ENCODE measurements around the gene WDR1.

Gene WDR1

GRCh38 chr4:10090467-10091250, 25.9 kb downstream of the WDR1 start:
- H3K27me3 Mint-ChIP-seq, result no peaks in the 10 kb centered on the region
- H3K4me1 Mint-ChIP-seq, result peaks cover 31% of the 10 kb centered on the region
- H3K4me3 Mint-ChIP-seq, result no peak overlapping the region
- ATAC-seq, result no peak
- peaks cover 61% of the 10 kb centered on the region for H3K36me3 Mint-ChIP-seq
- H3K9me3 Mint-ChIP-seq, result no peaks in the 10 kb centered on the region
- no peak overlapping the region for H3K27ac Mint-ChIP-seq

GRCh38 chr4:10089346-10089745, 27.3 kb downstream of the WDR1 start:
- Mint-ChIP-seq H3K27ac (no peak overlapping the region), H3K9me3 (no peaks in the 10 kb centered on the region), H3K4me3 (no peak overlapping the region), H3K27me3 (no peaks in the 10 kb centered on the region), H3K36me3 (peaks cover 74% of the 10 kb centered on the region), H3K4me1 (peaks cover 18% of the 10 kb centered on the region)
- ATAC-seq, result no peak

- no peak for ATAC-seq
- Mint-ChIP-seq H3K27me3 (no peaks in the 10 kb centered on the region), H3K27ac (no peak overlapping the region), H3K9me3 (no peaks in the 10 kb centered on the region), H3K36me3 (peaks cover 76% of the 10 kb centered on the region), H3K4me3 (no peak overlapping the region), H3K4me1 (peaks cover 8% of the 10 kb centered on the region)
These were observed 28.2 kb downstream of the WDR1 start for GRCh38 chr4:10088135-10089010.

GRCh38 chr4:10087152-10087791, 29.3 kb downstream of the WDR1 start:
- Mint-ChIP-seq H3K4me1 (no peaks in the 10 kb centered on the region), H3K4me3 (no peak overlapping the region), H3K27me3 (no peaks in the 10 kb centered on the region), H3K36me3 (peaks cover 77% of the 10 kb centered on the region), H3K27ac (no peak overlapping the region), H3K9me3 (no peaks in the 10 kb centered on the region)
- ATAC-seq, result no peak

GRCh38 chr4:10086506-10087120, 30.0 kb downstream of the WDR1 start:
- Mint-ChIP-seq H3K27me3 (no peaks in the 10 kb centered on the region), H3K9me3 (no peaks in the 10 kb centered on the region), H3K36me3 (peaks cover 74% of the 10 kb centered on the region), H3K4me1 (no peaks in the 10 kb centered on the region), H3K27ac (no peak overlapping the region), H3K4me3 (no peak overlapping the region)
- no peak for ATAC-seq

GRCh38 chr4:10085828-10086505, 30.6 kb downstream of the WDR1 start:
- H3K36me3 Mint-ChIP-seq, result peaks cover 72% of the 10 kb centered on the region
- no peaks in the 10 kb centered on the region for H3K9me3 Mint-ChIP-seq
- H3K27ac Mint-ChIP-seq, result no peak overlapping the region
- no peaks in the 10 kb centered on the region for H3K4me1 Mint-ChIP-seq
- H3K4me3 Mint-ChIP-seq, result no peak overlapping the region
- ATAC-seq, result no peak
- H3K27me3 Mint-ChIP-seq, result no peaks in the 10 kb centered on the region

- Mint-ChIP-seq H3K4me3 (no peak overlapping the region), H3K36me3 (peaks cover 73% of the 10 kb centered on the region), H3K4me1 (no peaks in the 10 kb centered on the region), H3K27ac (no peak overlapping the region), H3K27me3 (no peaks in the 10 kb centered on the region), H3K9me3 (no peaks in the 10 kb centered on the region)
- no peak for ATAC-seq
These were observed 31.2 kb downstream of the WDR1 start for GRCh38 chr4:10085386-10085785.

GRCh38 chr4:10084651-10085358, 31.8 kb downstream of the WDR1 start:
- no peaks in the 10 kb centered on the region for H3K9me3 Mint-ChIP-seq
- H3K27ac Mint-ChIP-seq, result no peak overlapping the region
- H3K27me3 Mint-ChIP-seq, result no peaks in the 10 kb centered on the region
- no peak for ATAC-seq
- no peaks in the 10 kb centered on the region for H3K4me1 Mint-ChIP-seq
- no peak overlapping the region for H3K4me3 Mint-ChIP-seq
- peaks cover 76% of the 10 kb centered on the region for H3K36me3 Mint-ChIP-seq

GRCh38 chr4:10083861-10084641, 32.5 kb downstream of the WDR1 start:
- H3K4me1 Mint-ChIP-seq, result no peaks in the 10 kb centered on the region
- no peaks in the 10 kb centered on the region for H3K27me3 Mint-ChIP-seq
- no peak overlapping the region for H3K27ac Mint-ChIP-seq
- no peak for ATAC-seq
- no peak overlapping the region for H3K4me3 Mint-ChIP-seq
- peaks cover 82% of the 10 kb centered on the region for H3K36me3 Mint-ChIP-seq
- no peaks in the 10 kb centered on the region for H3K9me3 Mint-ChIP-seq

GRCh38 chr4:10083331-10083771, 33.2 kb downstream of the WDR1 start:
- Mint-ChIP-seq H3K27ac (no peak overlapping the region), H3K4me1 (no peaks in the 10 kb centered on the region), H3K4me3 (no peak overlapping the region)

GRCh38 chr4:10082459-10083272, 33.9 kb downstream of the WDR1 start:
- ATAC-seq, result no peak
- H3K4me1 Mint-ChIP-seq, result no peaks in the 10 kb centered on the region
- H3K36me3 Mint-ChIP-seq, result peaks cover 83% of the 10 kb centered on the region
- no peak overlapping the region for H3K4me3 Mint-ChIP-seq
- H3K27ac Mint-ChIP-seq, result no peak overlapping the region
- H3K9me3 Mint-ChIP-seq, result no peaks in the 10 kb centered on the region
- no peaks in the 10 kb centered on the region for H3K27me3 Mint-ChIP-seq

More at GRCh38 chr4:10083331-10083771, 33.2 kb downstream of the WDR1 start:
- Mint-ChIP-seq H3K27me3 (no peaks in the 10 kb centered on the region), H3K36me3 (peaks cover 83% of the 10 kb centered on the region), H3K9me3 (no peaks in the 10 kb centered on the region)
- no peak for ATAC-seq

GRCh38 chr4:10082047-10082446, 34.6 kb downstream of the WDR1 start:
- Mint-ChIP-seq H3K27me3 (no peaks in the 10 kb centered on the region), H3K4me1 (no peaks in the 10 kb centered on the region), H3K27ac (no peak overlapping the region), H3K4me3 (no peak overlapping the region), H3K36me3 (peaks cover 83% of the 10 kb centered on the region), H3K9me3 (no peaks in the 10 kb centered on the region)
- ATAC-seq, result no peak

GRCh38 chr4:10081218-10081606, 35.4 kb downstream of the WDR1 start:
- peaks cover under 1% of the 10 kb centered on the region for H3K4me1 Mint-ChIP-seq
- no peak overlapping the region for H3K4me3 Mint-ChIP-seq
- no peak for ATAC-seq
- H3K27ac Mint-ChIP-seq, result no peak overlapping the region
- peaks cover 83% of the 10 kb centered on the region for H3K36me3 Mint-ChIP-seq
- H3K27me3 Mint-ChIP-seq, result no peaks in the 10 kb centered on the region
- H3K9me3 Mint-ChIP-seq, result no peaks in the 10 kb centered on the region
